ENCODE measurements around the gene ATL1.
"Not testable (repeated sequence)": the region's sequence is repeated elsewhere in the genome, so short reads cannot be mapped to it uniquely, and the experiment has no call there.

ATL1 gene

DNA sequence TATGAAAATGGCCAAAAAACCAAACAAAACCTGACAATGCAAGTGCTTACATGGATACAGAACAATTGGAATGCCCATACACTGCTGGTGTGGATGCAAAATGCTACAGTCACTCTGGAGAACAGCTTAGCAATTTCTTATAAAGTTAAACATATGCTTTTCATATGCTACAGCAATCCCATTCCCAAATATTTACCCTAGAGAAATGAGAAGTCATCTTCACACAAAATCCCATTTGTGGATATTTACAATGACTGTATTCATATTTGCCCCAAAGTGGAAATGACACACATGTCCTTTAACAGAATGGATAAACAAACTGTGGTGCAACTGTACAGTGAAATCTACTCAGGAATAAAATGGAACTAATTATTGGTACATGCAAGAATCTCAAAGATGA is 87.8 kb downstream of the ATL1 start:
- DNase-seq (ENCODE audit: low read depth, low spot score) = no peak
- H3K4me3 ChIP-seq (ENCODE audit: low read length) = no peak overlapping the region
- H3K27ac ChIP-seq (ENCODE audit: low read length) = no peak overlapping the region
- no peaks in the 10 kb centered on the region for H3K4me1 ChIP-seq (ENCODE audit: control insufficient read depth, insufficient read depth, low read length)
- H3K27me3 ChIP-seq (ENCODE audit: control insufficient read depth, insufficient read depth, low read length) = no peaks in the 10 kb centered on the region
- no peaks in the 10 kb centered on the region for H3K36me3 ChIP-seq (ENCODE audit: control insufficient read depth, insufficient read depth, low read length)
- no peaks in the 10 kb centered on the region for H3K9me3 ChIP-seq (ENCODE audit: control insufficient read depth, insufficient read depth, low read length)

DNA sequence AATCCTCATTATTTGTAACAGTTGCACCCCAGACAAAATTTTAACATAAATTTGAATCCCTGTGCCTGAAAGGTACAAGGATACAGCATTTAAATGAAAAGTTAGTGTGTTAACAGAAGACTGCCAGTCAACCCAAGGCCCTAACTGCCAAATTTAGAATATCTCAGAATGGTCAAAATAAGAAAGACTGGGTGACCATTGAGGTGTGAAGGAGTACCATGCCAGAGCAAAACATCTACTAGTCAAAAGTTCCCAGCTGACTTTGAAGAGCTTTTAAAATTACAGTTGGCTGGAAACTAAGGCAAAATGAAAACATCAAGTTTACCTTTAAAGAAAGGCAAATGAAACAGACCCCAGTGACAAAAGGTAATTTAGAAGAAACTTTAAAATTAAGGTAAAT is 89.7 kb downstream of the ATL1 start:
- Histone ChIP-seq H3K9me3 (ENCODE audit: control insufficient read depth, insufficient read depth, low read length) (no peaks in the 10 kb centered on the region), H3K36me3 (ENCODE audit: control insufficient read depth, insufficient read depth, low read length) (no peaks in the 10 kb centered on the region), H3K4me3 (ENCODE audit: low read length) (no peak overlapping the region), H3K4me1 (ENCODE audit: control insufficient read depth, insufficient read depth, low read length) (no peaks in the 10 kb centered on the region), H3K27ac (ENCODE audit: low read length) (no peak overlapping the region), H3K27me3 (ENCODE audit: control insufficient read depth, insufficient read depth, low read length) (no peaks in the 10 kb centered on the region)
- DNase-seq (ENCODE audit: low read depth, low spot score) = no peak

DNA sequence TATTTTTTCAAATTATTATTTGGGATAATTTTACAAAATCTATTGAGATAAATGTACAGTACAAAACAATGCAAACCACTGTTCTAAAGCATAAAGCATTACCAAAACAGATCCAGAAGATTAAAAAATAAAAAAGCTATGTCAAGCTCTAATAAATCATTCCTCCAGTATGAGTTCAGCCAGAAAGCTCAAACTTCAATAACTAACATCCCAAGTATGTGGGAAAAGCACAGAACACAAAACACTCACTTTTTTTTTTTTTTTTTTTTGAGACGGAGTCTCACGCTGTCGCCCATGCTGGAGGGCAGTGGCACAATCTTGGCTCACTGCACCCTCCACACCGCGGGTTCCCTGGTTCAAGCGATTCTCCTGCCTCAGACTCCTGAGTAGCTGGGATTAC is 96.8 kb downstream of the ATL1 start:
- WGBS (ENCODE audit: insufficient coverage, insufficient read length) = no CpG with 5 or more reads among the region's 6 CpGs
- no peaks in the 10 kb centered on the region for H3K4me1 ChIP-seq (ENCODE audit: control insufficient read depth, insufficient read depth, low read length)
- no peak overlapping the region for H3K4me3 ChIP-seq (ENCODE audit: low read length)
- H3K36me3 ChIP-seq (ENCODE audit: control insufficient read depth, insufficient read depth, low read length) = no peaks in the 10 kb centered on the region; the same call in 1 of the 2 replicates
- no peaks in the 10 kb centered on the region for H3K9me3 ChIP-seq (ENCODE audit: control insufficient read depth, insufficient read depth, low read length)
- H3K27ac ChIP-seq (ENCODE audit: low read length) = no peak overlapping the region
- DNase-seq (ENCODE audit: low read depth, low spot score) = no peak
- no peaks in the 10 kb centered on the region for H3K27me3 ChIP-seq (ENCODE audit: control insufficient read depth, insufficient read depth, low read length)

DNA sequence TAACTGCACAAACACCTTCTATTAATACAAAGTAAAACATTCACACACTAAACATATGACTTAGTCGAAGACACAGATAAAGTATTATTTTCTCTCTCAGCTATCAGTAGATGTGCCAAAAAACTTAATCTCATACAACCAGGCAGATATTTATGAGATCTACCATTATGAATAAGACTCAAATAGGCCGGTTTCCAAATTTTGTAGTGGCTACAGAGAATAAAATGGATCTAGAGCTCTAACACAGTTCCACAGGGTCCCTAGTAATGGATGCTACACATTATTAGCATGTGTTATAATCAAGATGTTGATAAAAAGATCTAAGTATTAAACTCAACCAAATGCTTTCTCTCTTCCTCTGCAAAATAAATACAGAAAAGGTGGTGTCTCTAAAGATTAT is 97.8 kb downstream of the ATL1 start:
- no peak overlapping the region for H3K4me3 ChIP-seq (ENCODE audit: low read length)
- no peaks in the 10 kb centered on the region for H3K4me1 ChIP-seq (ENCODE audit: control insufficient read depth, insufficient read depth, low read length)
- no peak overlapping the region for H3K27ac ChIP-seq (ENCODE audit: low read length)
- no peaks in the 10 kb centered on the region for H3K27me3 ChIP-seq (ENCODE audit: control insufficient read depth, insufficient read depth, low read length)
- H3K9me3 ChIP-seq (ENCODE audit: control insufficient read depth, insufficient read depth, low read length) = no peaks in the 10 kb centered on the region
- no peaks in the 10 kb centered on the region; the same call in 1 of the 2 replicates for H3K36me3 ChIP-seq (ENCODE audit: control insufficient read depth, insufficient read depth, low read length)
- WGBS (ENCODE audit: insufficient coverage, insufficient read length) = no CpG with 5 or more reads among the region's 2 CpGs
- DNase-seq (ENCODE audit: low read depth, low spot score) = no peak

DNA sequence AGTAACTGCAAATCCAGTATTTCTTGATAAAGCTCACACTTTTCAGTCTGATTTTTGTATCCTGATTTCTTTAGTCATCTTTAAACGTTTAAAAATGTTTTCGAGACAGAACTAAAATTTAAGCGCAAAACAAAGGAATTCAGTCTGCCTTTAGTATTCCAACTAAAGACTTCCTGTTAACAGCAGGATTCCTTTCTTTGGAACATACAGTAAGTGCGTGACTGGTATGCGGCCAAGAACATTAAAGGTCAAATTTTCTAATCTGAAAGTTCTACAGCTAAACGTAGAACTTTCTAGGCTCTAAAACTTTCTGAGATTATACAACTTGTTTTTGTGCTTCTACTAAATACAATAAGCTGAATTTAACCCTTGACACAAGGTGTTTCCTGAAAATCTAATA is 98.3 kb downstream of the ATL1 start:
- DNase-seq (ENCODE audit: low read depth, low spot score) = no peak
- H3K4me1 ChIP-seq (ENCODE audit: control insufficient read depth, insufficient read depth, low read length) = no peaks in the 10 kb centered on the region
- no peak overlapping the region for H3K4me3 ChIP-seq (ENCODE audit: low read length)
- no CpG with 5 or more reads among the region's 6 CpGs for WGBS (ENCODE audit: insufficient coverage, insufficient read length)
- H3K27me3 ChIP-seq (ENCODE audit: control insufficient read depth, insufficient read depth, low read length) = no peaks in the 10 kb centered on the region
- H3K9me3 ChIP-seq (ENCODE audit: control insufficient read depth, insufficient read depth, low read length) = no peaks in the 10 kb centered on the region
- no peaks in the 10 kb centered on the region; the same call in 1 of the 2 replicates for H3K36me3 ChIP-seq (ENCODE audit: control insufficient read depth, insufficient read depth, low read length)
- no peak overlapping the region for H3K27ac ChIP-seq (ENCODE audit: low read length)

DNA sequence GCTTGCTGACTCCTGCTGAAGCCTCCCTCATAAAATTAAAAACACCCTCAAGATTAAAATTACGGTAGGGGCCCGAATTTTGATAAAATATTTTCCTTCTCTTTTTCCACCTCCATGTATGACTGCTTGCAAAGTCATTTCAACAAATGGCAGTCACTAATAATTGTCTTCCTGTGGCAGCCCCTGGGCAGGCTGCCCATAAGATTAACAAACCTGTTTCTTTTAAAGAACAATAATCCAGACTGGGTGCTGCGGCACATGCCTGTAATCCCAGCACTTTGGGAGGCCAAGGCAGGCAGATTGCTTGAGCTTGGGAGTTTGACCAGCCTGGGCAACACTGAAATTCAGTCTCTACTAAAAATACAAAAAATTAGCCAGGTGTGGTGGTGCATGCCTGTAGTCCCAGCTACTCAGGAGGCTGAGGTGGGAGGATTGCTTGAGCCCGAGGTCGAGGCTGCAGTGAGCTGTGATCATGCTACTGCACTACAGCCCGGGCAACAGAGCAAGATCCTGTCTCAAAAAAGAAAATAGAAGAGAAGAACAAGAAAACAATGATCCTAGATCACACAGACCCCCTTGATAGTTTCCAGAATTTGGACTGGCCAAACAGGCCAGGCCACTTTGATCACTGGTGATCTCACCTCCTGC is 99.5 kb downstream of the ATL1 start:
- Histone ChIP-seq H3K27me3 (ENCODE audit: control insufficient read depth, insufficient read depth, low read length) (no peaks in the 10 kb centered on the region), H3K36me3 (ENCODE audit: control insufficient read depth, insufficient read depth, low read length) (no peaks in the 10 kb centered on the region; the same call in 1 of the 2 replicates), H3K4me3 (ENCODE audit: low read length) (no peak overlapping the region), H3K4me1 (ENCODE audit: control insufficient read depth, insufficient read depth, low read length) (no peaks in the 10 kb centered on the region), H3K9me3 (ENCODE audit: control insufficient read depth, insufficient read depth, low read length) (no peaks in the 10 kb centered on the region), H3K27ac (ENCODE audit: low read length) (no peak overlapping the region)
- no peak for DNase-seq (ENCODE audit: low read depth, low spot score)
- no CpG with 5 or more reads among the region's 6 CpGs for WGBS (ENCODE audit: insufficient coverage, insufficient read length)

DNA sequence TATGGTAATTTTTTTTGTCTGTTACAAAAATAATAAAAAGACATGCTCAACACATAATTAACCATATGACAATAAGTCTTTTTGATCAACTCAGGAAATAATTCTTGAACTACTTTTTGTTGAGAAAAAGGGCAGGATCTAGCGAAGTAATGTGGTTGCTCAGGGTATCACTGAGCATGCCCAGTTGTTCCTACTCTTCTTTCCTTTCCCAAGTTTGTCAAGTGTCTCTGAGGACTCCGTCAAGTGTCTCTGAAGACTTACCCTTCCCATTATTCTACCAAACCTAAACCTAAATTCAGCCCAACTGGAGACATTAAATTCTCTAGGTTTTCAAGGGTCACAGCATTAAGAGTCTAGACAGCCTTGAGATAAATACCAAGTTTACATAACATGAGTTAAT is 104.6 kb downstream of the ATL1 start:
- no CpG with 5 or more reads among the region's 2 CpGs for WGBS (ENCODE audit: insufficient coverage, insufficient read length)
- H3K4me1 ChIP-seq (ENCODE audit: control insufficient read depth, insufficient read depth, low read length); H3K36me3 ChIP-seq (ENCODE audit: control insufficient read depth, insufficient read depth, low read length); H3K27ac ChIP-seq (ENCODE audit: low read length); H3K4me3 ChIP-seq (ENCODE audit: low read length); DNase-seq (ENCODE audit: low read depth, low spot score); H3K27me3 ChIP-seq (ENCODE audit: control insufficient read depth, insufficient read depth, low read length); H3K9me3 ChIP-seq (ENCODE audit: control insufficient read depth, insufficient read depth, low read length): not testable (repeated sequence)

DNA sequence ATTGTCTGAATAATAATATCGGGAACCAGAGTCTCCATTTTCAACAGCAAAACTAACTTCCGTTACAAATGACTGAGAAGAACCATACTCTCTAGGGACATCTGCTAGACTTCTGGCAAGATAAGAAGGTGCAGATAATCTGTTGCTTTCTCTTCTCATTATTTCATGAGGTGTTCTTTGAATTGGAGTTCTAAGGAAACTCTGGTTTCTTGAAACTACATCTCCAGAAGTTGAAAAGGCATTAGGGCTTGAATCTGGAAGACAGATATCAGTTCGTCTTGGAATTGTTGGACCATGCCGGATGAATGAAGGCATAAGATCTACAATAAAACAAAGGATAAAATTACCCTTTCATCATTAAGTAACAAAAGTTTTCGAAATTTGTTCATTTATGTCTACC is 105.4 kb downstream of the ATL1 start:
- no CpG with 5 or more reads among the region's 5 CpGs for WGBS (ENCODE audit: insufficient coverage, insufficient read length)
- H3K36me3 ChIP-seq (ENCODE audit: control insufficient read depth, insufficient read depth, low read length); H3K27ac ChIP-seq (ENCODE audit: low read length); DNase-seq (ENCODE audit: low read depth, low spot score); H3K27me3 ChIP-seq (ENCODE audit: control insufficient read depth, insufficient read depth, low read length); H3K4me3 ChIP-seq (ENCODE audit: low read length); H3K9me3 ChIP-seq (ENCODE audit: control insufficient read depth, insufficient read depth, low read length); H3K4me1 ChIP-seq (ENCODE audit: control insufficient read depth, insufficient read depth, low read length): not testable (repeated sequence)

DNA sequence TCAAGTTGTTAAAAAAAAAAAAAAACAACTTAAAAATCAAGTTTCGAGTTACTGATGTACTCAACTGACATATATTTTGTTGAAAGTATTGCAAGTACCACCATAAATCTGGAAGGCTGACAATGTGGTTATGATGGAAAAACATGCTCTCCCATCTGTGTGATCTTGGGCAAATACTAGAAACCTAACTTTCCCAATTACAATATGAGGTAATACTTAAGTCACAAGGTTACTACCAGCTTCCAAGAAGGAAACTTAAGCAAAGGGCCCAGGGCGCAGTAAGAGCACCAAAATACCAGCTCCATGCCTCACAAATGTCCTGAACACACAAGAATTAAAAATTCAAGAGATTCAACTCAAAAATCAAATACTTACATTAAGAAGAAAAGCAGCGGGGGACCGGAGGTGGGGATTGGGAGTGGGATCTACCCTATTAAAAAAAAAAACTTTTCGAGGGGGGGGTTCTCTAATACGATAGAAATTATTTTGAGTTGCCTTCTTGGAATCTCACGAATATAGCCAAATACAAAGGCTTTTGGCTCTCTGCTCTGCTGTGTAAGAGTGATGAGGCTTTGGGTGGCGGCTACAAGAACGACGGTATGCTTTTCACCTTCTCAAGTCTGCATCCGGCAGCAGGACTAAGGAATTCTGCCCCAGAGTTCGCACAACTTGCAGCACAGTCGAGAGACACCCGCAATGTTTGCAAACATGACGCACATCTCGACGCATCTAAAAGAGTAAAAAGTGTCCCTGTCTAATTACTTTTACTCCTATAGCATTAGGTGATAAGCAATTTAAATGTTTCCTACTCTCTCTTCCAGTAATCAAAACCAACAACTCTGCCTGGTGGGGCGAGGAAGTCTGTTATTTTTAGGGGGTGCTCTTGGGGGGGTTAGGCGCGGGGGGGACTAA is 107.1 kb downstream of the ATL1 start:
- H3K36me3 ChIP-seq (ENCODE audit: control insufficient read depth, insufficient read depth, low read length) = no peaks in the 10 kb centered on the region
- no CpG with 5 or more reads among the region's 20 CpGs for WGBS (ENCODE audit: insufficient coverage, insufficient read length)
- no peak for DNase-seq (ENCODE audit: low read depth, low spot score)
- H3K27ac ChIP-seq (ENCODE audit: low read length) = no peak overlapping the region
- H3K9me3 ChIP-seq (ENCODE audit: control insufficient read depth, insufficient read depth, low read length) = no peaks in the 10 kb centered on the region
- H3K27me3 ChIP-seq (ENCODE audit: control insufficient read depth, insufficient read depth, low read length) = no peaks in the 10 kb centered on the region
- H3K4me3 ChIP-seq (ENCODE audit: low read length) = peak overlapping the region; percentile 66; the same call in 1 of the 2 replicates
- H3K4me1 ChIP-seq (ENCODE audit: control insufficient read depth, insufficient read depth, low read length) = peaks cover 4% of the 10 kb centered on the region; the same call in 1 of the 2 replicates

DNA sequence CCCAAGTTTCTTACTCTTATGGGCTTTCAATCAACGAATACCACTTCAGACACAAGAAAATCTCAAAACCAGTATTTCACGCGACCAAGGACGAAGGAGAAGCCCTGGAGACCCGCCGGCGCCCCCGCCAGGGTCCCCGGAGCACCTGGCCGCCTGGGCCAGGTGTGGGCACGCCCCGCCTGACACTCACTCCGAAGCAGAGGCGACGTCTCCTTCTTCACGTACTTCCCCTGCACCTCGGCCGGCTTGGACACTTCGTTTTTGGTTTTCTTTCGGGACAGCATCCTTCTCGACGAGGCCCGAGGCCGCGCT is 107.7 kb downstream of the ATL1 start:
- no peak for DNase-seq (ENCODE audit: low read depth, low spot score)
- Histone ChIP-seq H3K9me3 (ENCODE audit: control insufficient read depth, insufficient read depth, low read length) (no peaks in the 10 kb centered on the region), H3K36me3 (ENCODE audit: control insufficient read depth, insufficient read depth, low read length) (no peaks in the 10 kb centered on the region), H3K27ac (ENCODE audit: low read length) (no peak overlapping the region), H3K4me1 (ENCODE audit: control insufficient read depth, insufficient read depth, low read length) (peaks cover 4% of the 10 kb centered on the region; the same call in 1 of the 2 replicates), H3K4me3 (ENCODE audit: low read length) (peak overlapping the region; percentile 66), H3K27me3 (ENCODE audit: control insufficient read depth, insufficient read depth, low read length) (no peaks in the 10 kb centered on the region)
- WGBS (ENCODE audit: insufficient coverage, insufficient read length) = no CpG with 5 or more reads among the region's 25 CpGs

Measured in iPS DF 6.9 (cell line).